ENCODE data around the gene ACADL.

DNA sequence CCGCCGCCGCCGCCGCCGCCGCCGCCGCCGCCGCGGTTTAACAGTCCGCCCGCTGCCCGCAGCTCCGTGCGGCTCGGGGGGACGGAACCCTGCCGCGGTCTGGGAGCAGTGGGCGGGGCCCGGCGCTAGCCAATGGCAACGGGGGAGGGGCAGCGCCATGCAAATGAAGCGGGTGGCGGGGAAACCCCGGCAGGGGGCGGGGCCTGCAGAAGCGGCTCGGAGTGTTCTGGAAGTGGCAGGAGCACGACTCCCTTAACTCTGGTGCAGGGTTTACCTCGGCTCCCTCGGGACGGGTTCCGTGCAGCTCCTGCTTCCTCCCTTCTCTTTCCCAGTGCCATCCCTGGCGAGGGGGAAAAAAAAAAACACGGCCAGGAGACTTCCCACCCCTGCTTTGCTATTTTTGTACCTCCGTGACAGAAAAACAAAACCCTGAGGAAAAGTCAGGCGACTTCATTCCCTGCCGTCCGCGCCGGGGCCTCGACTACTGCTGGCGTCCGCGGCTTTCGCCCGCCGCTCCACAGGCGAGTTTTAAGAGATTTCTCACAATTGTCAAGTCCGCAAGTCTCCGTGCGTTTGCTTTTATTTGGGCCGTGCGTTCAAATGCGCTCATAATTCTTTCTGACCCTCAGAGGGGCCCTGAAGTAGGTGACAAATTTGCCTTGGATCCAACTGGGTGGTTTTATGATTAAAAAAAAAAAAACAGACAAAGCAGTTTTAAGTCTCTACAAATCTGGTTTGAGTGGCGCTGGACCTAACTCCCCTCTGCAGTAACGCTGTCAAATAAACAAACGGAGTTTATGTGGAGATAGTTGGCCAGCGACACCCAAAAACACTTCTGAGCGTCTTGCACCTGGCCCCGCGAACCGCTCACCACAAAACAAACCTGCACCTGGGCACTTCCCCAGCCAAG lies 53.7 kb downstream of the ACADL start, which contains the start of gene KANSL1L:
- TF ChIP-seq GATA2 (IDR thresholded peaks at IDR 0.05; ENCODE audit: low read depth, low read length) (no peak), GATA3 (IDR thresholded peaks at IDR 0.05; ENCODE audit: low read depth, low read length) (no peak)

All from SH-SY5Y (cell line).